Upper lobe of left lung (tissue), 4 donors: ENCODE measurements around the gene CTSE.

Source experiments
- EP300 ChIP-seq, 4 donors: sonication (generic); formaldehyde crosslinking; IDR thresholded peaks; one replicate each; pipeline ENCODE4 v1.5.1; 2017; ENCODE audit warnings: antibody characterized with exemption in 4 of 4, control low read depth in 2 of 4
- POLR2A ChIP-seq, 4 donors: fragments of 450-650 bp; IDR thresholded peaks; one replicate each; pipeline ENCODE4 v1.5.1; 2016 to 2017; ENCODE audit warnings: antibody characterized with exemption in 4 of 4, mild to moderate bottlenecking in 2 of 4
- POLR2AphosphoS5 ChIP-seq, 2 donors: sonication (generic); formaldehyde crosslinking; IDR thresholded peaks; one replicate each; pipeline ENCODE4 v1.5.1; 2017; ENCODE audit warnings: antibody characterized with exemption in 2 of 2
- TF ChIP-seq, protein P1 (sequence below), 6 experiments: fragments of 450-650 bp in 4 of 6; fragments of 200-600 bp in 2 of 6; sonication (generic) in 2 of 6; IDR thresholded peaks; one replicate each; pipeline ENCODE4 v1.5.1; 2016 to 2019; ENCODE audit warnings: antibody characterized with exemption in 6 of 6

- TF ChIP-seq POLR2A (IDR thresholded peaks at IDR 0.05) (no peak), EP300 (IDR thresholded peaks at IDR 0.05) (no peak), POLR2AphosphoS5 (IDR thresholded peaks at IDR 0.05) (no peak)
- TF ChIP-seq, protein P1, sequence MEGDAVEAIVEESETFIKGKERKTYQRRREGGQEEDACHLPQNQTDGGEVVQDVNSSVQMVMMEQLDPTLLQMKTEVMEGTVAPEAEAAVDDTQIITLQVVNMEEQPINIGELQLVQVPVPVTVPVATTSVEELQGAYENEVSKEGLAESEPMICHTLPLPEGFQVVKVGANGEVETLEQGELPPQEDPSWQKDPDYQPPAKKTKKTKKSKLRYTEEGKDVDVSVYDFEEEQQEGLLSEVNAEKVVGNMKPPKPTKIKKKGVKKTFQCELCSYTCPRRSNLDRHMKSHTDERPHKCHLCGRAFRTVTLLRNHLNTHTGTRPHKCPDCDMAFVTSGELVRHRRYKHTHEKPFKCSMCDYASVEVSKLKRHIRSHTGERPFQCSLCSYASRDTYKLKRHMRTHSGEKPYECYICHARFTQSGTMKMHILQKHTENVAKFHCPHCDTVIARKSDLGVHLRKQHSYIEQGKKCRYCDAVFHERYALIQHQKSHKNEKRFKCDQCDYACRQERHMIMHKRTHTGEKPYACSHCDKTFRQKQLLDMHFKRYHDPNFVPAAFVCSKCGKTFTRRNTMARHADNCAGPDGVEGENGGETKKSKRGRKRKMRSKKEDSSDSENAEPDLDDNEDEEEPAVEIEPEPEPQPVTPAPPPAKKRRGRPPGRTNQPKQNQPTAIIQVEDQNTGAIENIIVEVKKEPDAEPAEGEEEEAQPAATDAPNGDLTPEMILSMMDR (IDR thresholded peaks at IDR 0.05) = no peak
Measured at GRCh38 chr1:206001476-206001888, 22.2 kb downstream of the CTSE start.
